Stimulated activated naive CD4-positive, alpha-beta T cell (primary cell): ENCODE measurements around the gene ARPC1B.
A peak's percentile ranks its signal among the peaks of the same experiment; 100 is the strongest.
"Not testable (repeated sequence)": the region's sequence is repeated elsewhere in the genome, so short reads cannot be mapped to it uniquely, and the experiment has no call there.

Experiments used
- DNase-seq, 6 experiments: peaks; one replicate each; lab custom pipeline; 2025; lab: John Stamatoyannopoulos, UW

Gene ARPC1B

GRCh38 chr7:99409192-99409572 lies 34.7 kb downstream of the ARPC1B start:
- DNase-seq: peak in 2 of 6 experiments; percentile 49 to 65

DNA sequence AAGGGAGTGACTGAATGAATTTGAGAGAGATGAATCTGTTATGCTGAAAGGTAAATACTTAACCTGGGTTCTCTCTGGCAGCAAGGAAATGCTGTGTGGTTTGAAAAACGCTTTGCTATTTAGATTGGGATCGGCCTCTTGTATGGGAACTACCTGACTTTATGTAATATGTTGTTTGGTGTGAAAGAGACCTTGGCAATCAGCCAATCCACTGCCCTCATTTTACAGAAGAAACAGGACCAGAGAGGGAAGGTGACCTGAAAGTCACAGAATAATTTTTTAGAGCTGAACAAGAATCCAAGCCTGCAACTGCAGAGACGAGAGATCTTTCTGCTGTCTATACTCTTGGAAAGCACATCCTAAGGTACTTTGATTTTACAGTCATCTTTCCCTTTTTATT lies 35.3 kb downstream of the ARPC1B start:
- DNase-seq: peak in 1 of 6 experiments; percentile 17

DNA sequence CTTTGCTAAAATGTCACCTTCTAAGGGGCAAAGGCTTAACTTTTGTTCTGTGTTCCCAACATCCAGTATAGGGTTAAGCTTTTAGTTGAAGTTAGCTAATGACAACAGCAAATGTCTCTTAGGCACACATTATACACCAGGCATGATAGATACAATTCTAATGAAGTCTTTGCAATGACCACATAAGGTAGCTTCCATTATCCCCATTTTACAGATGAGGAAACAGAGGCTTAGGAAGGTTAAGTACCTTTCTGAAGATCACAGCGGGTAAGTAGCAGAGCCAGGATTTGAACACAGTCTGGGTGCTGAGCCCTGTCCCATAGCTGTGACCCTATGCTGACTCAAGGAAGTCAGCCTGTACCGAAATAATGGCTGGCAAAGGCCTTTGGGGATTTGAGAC lies 36.1 kb downstream of the ARPC1B start:
- DNase-seq: no peak

DNA sequence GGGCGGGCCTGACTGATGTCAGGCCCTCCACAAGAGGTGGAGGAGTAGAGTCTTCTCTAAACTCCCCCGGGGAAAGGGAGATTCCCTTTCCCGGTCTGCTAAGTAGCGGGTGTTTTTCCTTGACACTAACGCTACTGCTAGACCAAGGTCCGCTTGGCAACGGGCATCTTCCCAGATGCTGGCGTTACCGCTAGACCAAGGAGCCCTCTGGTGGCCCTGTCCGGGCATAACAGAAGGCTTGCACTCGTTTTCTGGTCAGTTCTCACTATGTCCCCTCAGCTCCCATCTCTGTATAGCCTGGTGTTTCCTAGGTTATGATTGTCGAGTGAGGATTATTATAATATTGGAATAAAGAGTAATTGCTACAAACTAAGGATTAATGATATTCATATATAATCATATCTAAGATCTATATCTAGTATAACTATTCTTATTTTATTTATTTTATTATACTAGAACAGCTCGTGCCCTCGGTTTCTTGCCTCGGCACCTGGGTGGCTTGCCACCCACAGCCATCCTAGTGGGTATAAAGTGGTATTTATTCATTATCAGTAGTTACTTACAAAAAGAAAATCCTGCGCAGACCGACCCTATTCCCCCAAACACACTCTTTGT lies 41.1 kb downstream of the ARPC1B start:
- DNase-seq: not testable (repeated sequence)

DNA sequence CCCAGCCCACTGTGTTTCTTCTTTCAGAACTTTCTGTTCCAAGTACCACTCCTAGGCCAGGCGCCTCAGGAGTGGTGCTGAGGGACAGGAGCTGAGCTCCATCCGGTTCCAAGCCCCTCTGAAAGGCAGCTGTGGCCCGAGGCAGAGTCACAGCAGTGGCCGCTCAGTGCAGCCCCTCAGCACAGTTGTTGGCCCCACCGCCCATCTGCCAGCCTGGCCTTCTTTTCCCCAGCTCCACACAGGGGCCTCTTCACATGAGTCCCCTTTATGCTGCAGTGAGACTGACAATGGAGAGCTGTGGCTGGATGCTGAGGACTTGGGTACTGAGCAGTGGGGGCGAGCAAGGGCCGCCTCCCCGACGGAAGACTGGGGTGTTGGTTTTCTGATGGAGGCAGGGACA lies 43.7 kb downstream of the ARPC1B start:
- DNase-seq: no peak

GRCh38 chr7:99419323-99420021 lies 44.9 kb downstream of the ARPC1B start:
- DNase-seq: no peak

DNA sequence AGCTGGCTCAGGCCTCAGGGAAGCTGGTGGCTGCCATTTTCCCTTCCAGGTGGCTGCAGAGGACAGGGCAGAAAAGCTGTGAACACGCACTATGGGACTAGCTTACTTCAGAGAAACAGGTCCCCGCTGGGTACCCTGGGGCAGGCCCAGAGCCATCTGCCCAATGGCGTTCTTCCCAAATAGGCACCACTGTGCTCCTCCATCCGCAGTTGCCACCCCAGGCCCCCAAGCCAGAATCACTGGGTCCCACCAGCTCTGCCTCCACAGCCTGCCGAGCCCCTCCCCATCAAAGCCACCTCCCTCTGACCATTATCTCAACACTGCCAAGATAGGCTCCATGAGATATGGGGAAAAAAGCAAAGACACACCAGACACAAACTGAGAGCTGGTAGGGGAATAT lies 45.7 kb downstream of the ARPC1B start:
- no peak for DNase-seq

- DNase-seq: no peak
Observed at GRCh38 chr7:99420986-99421385, 46.5 kb downstream of the ARPC1B start.

DNA sequence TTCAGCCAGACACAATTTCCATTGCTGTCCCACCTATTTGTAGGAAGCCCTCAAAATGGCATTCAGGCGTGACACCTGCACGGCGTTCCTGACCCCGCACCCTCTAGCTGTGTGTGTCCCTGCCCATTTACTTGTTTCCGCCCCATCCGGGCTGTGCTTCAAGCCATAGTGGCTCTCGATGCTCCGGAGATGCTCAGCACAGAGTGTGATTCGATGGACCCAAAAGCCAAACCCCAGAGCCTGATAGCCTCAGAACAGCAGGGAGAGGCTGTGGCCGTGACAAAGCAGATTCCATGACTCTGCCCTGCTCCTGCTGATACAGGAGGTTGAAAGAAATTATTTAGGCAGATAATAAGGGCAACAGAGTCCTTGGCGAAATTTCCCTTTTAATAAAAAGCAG lies 47.7 kb downstream of the ARPC1B start:
- no peak for DNase-seq

GRCh38 chr7:99422625-99423024 lies 48.1 kb downstream of the ARPC1B start:
- DNase-seq: no peak

- no peak for DNase-seq
Observed at GRCh38 chr7:99424932-99425730, 50.6 kb downstream of the ARPC1B start.

DNA sequence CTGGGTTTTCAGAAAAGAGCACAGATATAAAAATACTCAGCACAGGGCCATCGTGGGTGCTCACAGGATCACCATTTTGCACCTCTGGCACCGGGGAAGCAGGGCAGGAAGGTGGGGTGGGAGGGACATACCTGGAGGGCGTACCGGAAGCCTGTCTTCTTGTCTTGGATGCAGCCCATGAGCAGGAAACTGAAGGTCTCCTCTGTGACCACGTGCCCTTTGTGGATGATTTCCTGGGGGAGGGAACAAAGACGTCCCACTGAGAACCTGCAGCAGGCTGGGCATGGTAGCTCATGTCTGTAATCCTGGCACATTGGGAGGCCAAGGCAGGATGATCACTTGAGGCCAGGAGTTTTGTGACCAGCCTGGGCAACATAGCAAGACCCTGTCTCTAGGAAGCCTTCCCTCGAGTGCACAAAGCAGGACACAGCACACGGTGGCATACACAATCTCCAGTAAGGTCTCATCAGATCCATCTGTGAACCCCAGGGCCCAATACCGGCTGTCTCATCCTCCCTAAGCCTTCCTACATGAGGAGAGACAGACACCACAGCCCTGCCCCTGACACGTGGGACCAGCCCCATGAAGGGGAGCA lies 54.5 kb downstream of the ARPC1B start:
- DNase-seq: peak in 3 of 6 experiments; percentile 13 to 29 (median 20)

DNA sequence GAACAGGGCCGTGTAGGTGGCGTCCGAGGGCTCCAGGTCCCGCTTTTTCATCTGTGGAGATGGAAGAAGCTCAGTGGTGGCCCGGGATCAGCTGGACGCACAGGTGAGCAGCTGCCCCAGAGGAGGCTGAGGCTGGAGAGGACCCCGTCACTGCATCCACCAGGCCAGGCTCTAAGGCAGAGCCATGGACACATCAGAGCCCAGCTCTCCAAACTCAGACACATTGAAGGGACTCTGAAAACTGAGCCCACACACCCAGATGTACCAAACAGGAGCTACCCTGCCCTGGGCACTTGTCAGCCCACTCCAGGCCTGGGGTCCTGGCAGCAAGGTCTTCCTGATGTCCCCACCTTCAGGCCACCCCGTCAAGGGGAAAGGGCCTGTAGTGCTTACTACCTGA lies 55.2 kb downstream of the ARPC1B start:
- DNase-seq: no peak

- not testable (repeated sequence) for DNase-seq
Observed at GRCh38 chr7:99431756-99432540, 57.4 kb downstream of the ARPC1B start.

DNA sequence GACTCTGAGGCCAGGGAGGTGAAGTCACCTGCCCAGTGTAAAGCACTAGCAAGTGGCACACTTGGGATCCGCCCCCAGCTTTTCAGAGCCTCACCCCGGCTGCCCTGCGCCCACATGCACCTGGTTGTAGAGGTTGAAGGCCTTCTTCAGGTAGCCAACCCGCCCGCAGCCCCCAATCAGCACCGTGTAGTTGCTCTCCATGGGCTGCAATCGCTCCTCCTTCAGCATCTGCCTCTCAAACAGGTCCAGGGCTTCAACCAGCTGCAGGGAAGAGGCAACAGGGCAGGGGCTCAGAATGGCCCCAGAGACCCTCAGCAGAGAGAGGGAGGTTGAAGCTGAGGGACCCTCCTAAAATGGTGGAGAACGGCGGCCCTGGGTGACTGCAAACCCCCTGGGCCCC lies 58.6 kb downstream of the ARPC1B start:
- no peak for DNase-seq

DNA sequence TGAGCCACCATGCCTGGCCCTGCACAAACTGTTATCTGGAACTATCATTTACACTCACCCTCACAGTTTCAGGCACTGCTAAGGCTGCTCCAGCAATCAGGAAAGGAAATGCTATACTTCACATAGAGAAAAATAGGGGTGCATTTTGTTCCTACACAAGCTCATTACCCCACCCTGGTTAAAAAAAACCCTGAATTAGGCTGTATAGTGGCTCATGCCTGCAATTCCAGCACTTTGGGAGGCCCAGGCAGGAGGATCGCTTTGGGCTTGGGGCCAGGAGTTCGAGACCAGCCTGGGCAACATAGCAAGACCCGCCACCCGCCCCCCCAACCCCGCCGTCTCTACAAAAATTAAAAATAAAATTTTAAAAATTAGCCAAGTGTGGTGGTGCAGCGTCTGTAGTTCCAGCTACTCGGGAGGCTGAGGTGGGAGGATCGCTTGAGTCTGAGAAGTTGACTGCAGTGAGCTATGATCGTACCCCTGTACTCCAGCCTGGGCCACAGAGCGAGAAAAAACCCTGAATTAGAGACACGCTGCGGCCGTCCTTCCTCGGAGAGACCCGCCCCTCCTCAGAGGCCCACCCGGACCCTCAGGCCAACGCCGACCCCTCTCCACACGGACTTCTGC lies 63.5 kb downstream of the ARPC1B start:
- no peak for DNase-seq

DNA sequence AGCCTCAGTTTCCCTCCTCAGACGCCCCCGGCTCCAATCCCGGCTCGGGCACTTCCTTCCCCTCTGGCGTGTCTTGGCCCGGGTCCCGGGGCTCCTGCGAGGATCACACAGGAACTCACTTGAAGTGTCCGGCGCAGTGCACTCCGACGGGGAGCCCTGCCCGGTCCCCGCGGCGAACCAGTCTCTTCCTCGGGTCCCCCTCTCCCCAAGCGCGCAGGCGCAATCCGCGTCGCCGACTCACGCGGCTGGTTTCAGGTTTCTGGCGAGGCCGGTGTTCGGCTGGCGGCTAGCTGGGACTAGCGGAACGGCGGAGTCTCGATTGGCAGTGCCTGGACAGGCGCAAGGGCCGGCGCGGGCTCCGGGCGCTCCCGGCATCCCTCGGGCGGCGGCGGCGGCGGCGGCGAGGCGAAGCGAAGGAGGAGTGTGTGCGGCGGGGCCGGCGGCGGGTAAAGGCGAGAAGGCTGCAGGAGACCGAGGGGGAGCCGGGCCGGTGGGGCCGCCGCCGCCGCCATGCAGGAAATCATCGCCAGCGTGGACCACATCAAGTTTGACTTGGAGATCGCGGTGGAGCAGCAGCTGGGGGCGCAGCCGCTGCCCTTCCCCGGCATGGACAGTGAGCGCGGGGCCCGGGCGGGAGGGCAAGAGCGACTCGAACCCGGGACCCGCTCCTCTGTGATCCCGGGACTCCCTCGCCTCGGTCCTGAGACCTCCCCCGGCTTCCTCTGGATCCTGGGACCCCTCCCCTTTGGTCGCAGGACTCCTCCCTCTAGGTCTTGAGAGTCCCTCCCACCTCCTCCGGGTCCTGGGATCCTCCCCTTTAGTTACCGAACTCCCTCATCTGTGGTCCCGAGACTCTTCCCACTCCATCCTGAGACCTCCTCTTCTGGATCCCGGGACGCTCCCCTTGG lies 64.3 kb downstream of the ARPC1B start, which contains the start of the genes CPSF4 and PTCD1:
CPSF4 (plus strand) TSS at position 371 of the 908 bp plus-strand sequence; CDS start at position 511, 140 bp downstream.
PTCD1 (minus strand) TSS at position 226 of the 908 bp plus-strand sequence. CDS start 3,556 bp downstream, outside the sequence.
- peak; percentile 49 to 76 (median 72) for DNase-seq

GRCh38 chr7:99440195-99440594 lies 65.7 kb downstream of the ARPC1B start:
- no peak for DNase-seq
